Activated T-cell treated with anti-CD3 and anti-CD28 coated beads, Interleukin-2, amount 50 U/mL, for 4 hours (primary cell): Measurements from ENCODE around the gene RRAGD. TPM values are rescaled to one million over a fixed set of nuclear protein-coding genes. Genes with fewer than 3 reads are reported as not detected.

Experiments used
- ATAC-seq, 2 donors: fragments of 200-7000 bp; cut with Tn5 transposase; one replicate each; pipeline ENCODE4 v1.10.0; 2021
- DNase-seq: peaks from one replicate; pipeline ENCODE4 v3.0.0-alpha.2; 2020
- H3K27me3 Mint-ChIP-seq: one replicate; pipeline ENCODE4 v1.8.0; 2021; ENCODE audit warnings: low read depth, mixed read lengths
- H3K36me3 Mint-ChIP-seq: one replicate; pipeline ENCODE4 v1.8.0; 2022; ENCODE audit warnings: mixed read lengths; ENCODE audit not compliant: insufficient read depth
- H3K4me1 Mint-ChIP-seq: one replicate; pipeline ENCODE4 v1.8.0; 2021; ENCODE audit warnings: low read depth, mixed read lengths
- H3K4me3 Mint-ChIP-seq: one replicate; pipeline ENCODE4 v1.8.0; 2021; ENCODE audit warnings: mild to moderate bottlenecking, moderate library complexity, mixed read lengths
- H3K9me3 Mint-ChIP-seq: one replicate; pipeline ENCODE4 v1.8.0; 2021; ENCODE audit warnings: mixed read lengths
- total RNA-seq, 3 donors: library from RNA; stranded (reverse); gene quantifications; one replicate each; pipeline ENCODE4 v1.2.1, GENCODE V29; 2021

The RRAGD gene
- total RNA-seq, 3 donors from 2014 or later: 7.3 to 11.9 (median 10.2) TPM

DNA sequence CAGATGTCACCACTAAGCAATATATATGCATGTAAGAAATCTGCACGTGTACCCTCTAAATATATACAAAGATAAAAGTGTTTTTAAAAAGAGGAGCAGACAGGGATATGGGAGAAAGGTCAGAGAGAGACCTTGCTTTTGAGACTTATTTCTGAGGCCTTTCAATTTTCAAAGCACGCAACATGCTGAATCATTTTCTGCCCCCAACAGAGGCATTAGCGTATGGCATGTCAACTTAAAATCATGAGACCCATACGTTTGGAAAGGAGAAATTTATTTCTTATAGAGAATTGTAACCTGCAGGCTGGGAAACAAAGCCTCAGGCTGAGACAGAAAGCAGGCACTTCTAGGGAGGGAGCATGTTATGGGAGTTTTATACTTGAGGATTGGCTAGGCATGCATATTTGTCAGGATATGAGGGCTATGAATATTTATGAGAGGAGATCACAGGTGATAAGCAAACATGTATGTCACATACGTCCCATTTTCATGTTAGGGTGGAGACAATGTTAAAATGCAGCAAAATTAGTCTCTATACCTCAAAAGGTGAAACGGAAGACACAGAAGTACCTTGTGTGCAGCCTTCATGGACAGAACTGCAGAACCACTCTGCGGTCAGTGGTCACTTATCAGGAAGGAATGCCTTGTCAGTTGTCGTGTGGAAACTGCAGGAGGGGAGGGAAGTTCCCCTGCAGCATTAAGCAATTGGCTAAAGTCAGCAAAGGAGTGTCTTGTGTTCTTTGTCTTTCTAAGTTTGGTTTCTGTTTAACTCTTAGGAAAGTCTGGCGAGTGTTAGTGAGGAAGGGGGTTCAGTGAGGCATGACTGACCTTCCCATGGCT lies 90.7 kb downstream of the RRAGD start:
- H3K4me1 Mint-ChIP-seq: peaks cover 3% of the 10 kb centered on the region
- ATAC-seq (no peak), DNase-seq (no peak)
- peaks cover 22% of the 10 kb centered on the region for H3K36me3 Mint-ChIP-seq
- no peak overlapping the region for H3K4me3 Mint-ChIP-seq
- H3K9me3 Mint-ChIP-seq: no peaks in the 10 kb centered on the region
- H3K27me3 Mint-ChIP-seq: no peaks in the 10 kb centered on the region

GRCh38 chr6:89320012-89320559 lies 92.0 kb downstream of the RRAGD start:
- H3K27me3 Mint-ChIP-seq: no peaks in the 10 kb centered on the region
- DNase-seq (no peak), ATAC-seq (no peak)
- H3K4me1 Mint-ChIP-seq: peaks cover 3% of the 10 kb centered on the region
- H3K9me3 Mint-ChIP-seq: no peaks in the 10 kb centered on the region
- H3K36me3 Mint-ChIP-seq: peaks cover 23% of the 10 kb centered on the region
- no peak overlapping the region for H3K4me3 Mint-ChIP-seq

GRCh38 chr6:89317067-89317466 lies 95.0 kb downstream of the RRAGD start:
- no peak for DNase-seq
- no peak overlapping the region for H3K4me3 Mint-ChIP-seq
- no peak for ATAC-seq
- peaks cover 23% of the 10 kb centered on the region for H3K36me3 Mint-ChIP-seq
- H3K27me3 Mint-ChIP-seq: no peaks in the 10 kb centered on the region
- no peaks in the 10 kb centered on the region for H3K9me3 Mint-ChIP-seq
- peaks cover 3% of the 10 kb centered on the region for H3K4me1 Mint-ChIP-seq

DNA sequence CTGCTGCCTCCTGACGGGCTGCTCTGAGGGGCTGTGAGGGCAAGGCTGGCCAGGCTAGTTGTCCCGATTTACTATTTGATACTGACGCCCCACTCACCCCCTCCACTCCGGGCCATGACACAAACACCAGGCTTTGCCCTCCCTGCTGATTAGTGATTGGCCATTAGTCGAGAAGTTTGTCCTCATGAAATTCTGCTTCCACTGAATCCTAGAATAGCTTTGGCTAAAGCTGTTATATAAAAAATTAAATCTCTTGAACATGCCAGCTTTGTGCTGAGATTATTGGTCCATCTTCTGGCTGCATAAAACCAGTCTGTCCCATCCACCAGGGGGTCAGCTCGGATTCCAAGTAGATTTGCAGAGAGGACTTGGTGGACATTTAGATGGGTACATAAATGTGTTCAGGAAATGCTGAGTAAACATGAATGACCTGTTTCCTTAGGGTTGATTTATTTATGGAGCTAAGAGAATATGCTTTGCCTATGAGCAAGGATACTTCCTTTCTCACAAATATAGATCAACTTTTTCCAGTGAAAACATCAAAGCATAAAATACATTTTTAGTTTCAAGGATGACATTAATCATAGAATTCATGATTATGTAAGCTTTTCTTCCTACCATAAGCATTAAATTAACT lies 96.7 kb downstream of the RRAGD start, which contains the start of gene GABRR2:
TSS of gene GABRR2 (minus strand) at position 51 of the 637 bp plus-strand sequence. CDS start 134 bp downstream, outside the sequence.
- no peaks in the 10 kb centered on the region for H3K27me3 Mint-ChIP-seq
- H3K4me3 Mint-ChIP-seq: no peak within 1 kb of the TSS
- peaks cover 22% of the 10 kb centered on the region for H3K36me3 Mint-ChIP-seq
- H3K4me1 Mint-ChIP-seq: peaks cover 3% of the 10 kb centered on the region
- ATAC-seq: no peak
- no peak for DNase-seq
- no peaks in the 10 kb centered on the region for H3K9me3 Mint-ChIP-seq

- H3K9me3 Mint-ChIP-seq: no peaks in the 10 kb centered on the region
- H3K4me1 Mint-ChIP-seq: peaks cover 1% of the 10 kb centered on the region
- H3K27me3 Mint-ChIP-seq: no peaks in the 10 kb centered on the region
- H3K36me3 Mint-ChIP-seq: peaks cover 16% of the 10 kb centered on the region
- DNase-seq (no peak), ATAC-seq (no peak)
- H3K4me3 Mint-ChIP-seq: no peak overlapping the region
Measured at GRCh38 chr6:89314692-89315091, 97.4 kb downstream of the RRAGD start.

Other genes with a start within 250 kb of the RRAGD start
- not detected for gene GABRR1, start 194.9 kb downstream of the RRAGD start, total RNA-seq
- gene GABRR2, start 97.0 kb downstream of the RRAGD start, total RNA-seq: under 1 TPM in 1 of 3 donors, not detected in 2; 0.19 TPM
- gene UBE2J1, start 59.6 kb downstream of the RRAGD start, total RNA-seq: 10 to 100 TPM; 15.0 to 19.4 (median 16.1) TPM
- gene ANKRD6, start 20.9 kb upstream of the RRAGD start, total RNA-seq: 1 to 10 TPM; 2.3 to 2.7 (median 2.7) TPM
- gene LYRM2, start 226.5 kb upstream of the RRAGD start, total RNA-seq: 10 to 100 TPM; 29.1 to 32.8 (median 29.7) TPM